NCI-H2196 (cell line): ENCODE measurements around the gene MTRF1L.
A peak's percentile ranks its signal among the peaks of the same experiment; 100 is the strongest.
"Not testable (repeated sequence)": the region's sequence is repeated elsewhere in the genome, so short reads cannot be mapped to it uniquely, and the experiment has no call there.

Experiments
- DNase-seq: peaks from one replicate; lab custom pipeline; 2025; ENCODE audit not compliant: unreplicated experiment; lab: John Stamatoyannopoulos, UW

The MTRF1L gene

GRCh38 chr6:153003366-153003690, 819 bp upstream of the MTRF1L start:
- peak; percentile 32 for DNase-seq

- no peak for DNase-seq
Observed at GRCh38 chr6:153001767-153002612, 519 bp downstream of the MTRF1L start.

GRCh38 chr6:153000790-153001189, 1.7 kb downstream of the MTRF1L start:
- DNase-seq = not testable (repeated sequence)

DNA sequence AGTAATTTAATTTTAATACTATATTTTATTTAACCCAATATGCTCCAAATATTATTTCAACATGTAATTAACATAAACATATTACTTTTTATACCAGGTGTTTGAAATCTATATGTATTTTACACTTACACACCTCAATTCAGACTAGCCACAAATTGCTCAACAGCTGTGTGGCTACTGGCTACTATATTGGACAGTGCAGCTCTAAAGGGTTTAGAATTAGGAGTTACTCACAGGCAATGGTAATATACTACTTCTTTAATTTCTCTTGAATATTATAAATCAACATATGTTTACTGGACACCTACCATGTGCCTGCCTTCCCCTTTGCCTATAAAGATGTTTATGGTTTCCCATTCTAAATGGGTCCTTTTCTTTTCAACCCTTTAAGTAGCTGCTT, 2.3 kb downstream of the MTRF1L start:
- no peak for DNase-seq

GRCh38 chr6:152999538-152999937, 3.0 kb downstream of the MTRF1L start:
- DNase-seq = not testable (repeated sequence)

DNA sequence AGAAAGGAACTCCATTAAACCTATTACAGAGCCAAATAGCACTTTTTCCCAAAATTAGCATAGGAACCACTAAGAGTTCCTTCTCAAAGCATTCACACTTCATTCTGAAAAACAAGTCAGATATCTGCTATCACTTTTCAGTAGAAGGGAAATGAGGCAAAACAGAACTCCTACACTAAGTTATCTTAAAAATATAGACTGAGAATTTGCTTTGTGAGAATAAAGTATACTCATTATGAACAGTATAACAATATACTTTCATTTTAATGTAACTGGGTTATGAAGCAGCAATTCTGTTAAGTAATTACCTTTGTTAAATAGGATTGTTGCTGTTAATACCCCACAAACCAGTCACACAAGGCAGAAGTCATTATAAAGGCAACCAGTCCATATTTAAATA, 8.7 kb downstream of the MTRF1L start:
- DNase-seq = no peak

GRCh38 chr6:152993431-152993830, 9.1 kb downstream of the MTRF1L start:
- no peak for DNase-seq

DNA sequence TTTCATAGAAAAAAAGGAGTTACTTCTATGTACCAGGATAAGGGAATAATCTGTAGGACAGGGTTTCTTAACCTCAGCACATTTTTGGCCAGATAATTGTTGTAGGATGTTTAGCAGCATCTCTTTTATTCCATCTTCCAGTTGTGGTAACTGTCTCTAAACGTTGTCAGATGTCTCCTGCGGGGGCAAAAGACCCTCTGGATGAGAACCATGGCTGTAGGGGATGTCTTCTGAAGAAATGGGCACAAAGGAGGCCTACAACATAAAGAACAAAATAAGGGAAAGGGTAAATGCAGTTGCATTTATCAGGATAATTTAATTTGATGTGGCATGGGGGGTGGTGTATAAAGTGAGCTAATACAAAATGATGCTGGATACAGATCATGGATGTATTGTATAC, 15.5 kb downstream of the MTRF1L start:
- no peak for DNase-seq

- not testable (repeated sequence) for DNase-seq
Observed at GRCh38 chr6:152985300-152985699, 17.2 kb downstream of the MTRF1L start.

DNA sequence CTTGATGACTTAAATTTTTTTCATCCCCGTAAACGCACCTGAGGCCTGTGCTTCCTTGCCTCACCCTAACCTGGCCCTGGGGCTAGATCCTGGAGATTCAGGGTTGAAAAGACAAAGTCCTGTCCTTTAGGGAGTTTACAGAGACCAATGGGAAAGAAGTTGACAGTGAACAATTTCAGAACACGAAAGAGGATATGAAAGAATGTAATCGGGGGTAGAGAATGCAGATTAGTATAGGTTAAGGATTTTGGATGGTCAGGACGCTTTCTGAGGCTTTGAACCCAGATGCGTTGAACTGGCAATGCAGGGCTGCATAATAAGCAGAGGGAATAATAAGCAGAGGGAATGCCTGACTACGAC, 18.0 kb downstream of the MTRF1L start:
- DNase-seq = no peak

DNA sequence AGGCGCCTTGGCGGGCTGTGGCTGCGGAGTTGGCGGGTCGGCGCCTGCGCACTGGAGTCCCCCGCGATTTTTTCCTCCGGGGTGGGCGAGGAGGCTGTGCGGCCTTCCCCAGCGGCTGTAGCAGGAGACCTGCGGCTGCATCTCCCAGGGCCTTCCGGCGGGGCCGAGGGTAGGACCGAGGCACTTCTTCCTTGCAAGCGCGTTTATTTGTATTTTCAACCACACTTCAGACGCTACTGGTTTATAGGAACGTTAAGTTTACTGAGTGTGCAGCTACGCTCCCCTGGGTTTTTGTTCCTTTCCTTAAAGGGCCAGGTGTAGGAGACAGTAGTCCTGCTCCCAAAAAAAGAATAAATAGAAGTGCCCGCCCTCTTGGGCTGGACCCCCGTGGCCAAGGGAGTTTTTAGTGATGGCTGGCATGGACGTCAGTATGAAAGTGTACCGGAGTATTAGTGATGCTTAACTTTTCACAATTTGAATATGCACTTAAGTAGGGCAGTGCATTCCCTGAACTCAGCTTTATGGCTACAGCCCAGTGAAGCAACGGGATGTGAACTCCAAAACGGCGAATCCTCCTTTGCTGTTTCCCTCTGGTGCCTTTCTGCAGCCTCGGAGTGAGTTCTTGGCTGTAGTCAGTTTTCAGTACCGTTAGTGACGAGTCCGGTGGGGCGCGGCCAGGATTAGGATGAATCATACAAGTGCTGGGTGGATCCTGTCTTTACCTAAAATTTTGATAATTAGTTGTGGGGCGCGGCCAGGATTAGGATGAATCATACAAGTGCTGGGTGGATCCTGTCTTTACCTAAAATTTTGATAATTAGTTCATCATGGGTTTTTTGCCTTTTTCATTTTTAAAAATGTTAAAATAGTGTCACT, 18.6 kb downstream of the MTRF1L start:
- peak; percentile 97 for DNase-seq

GRCh38 chr6:152982904-152983636, 19.4 kb downstream of the MTRF1L start, which contains the start of gene FBXO5:
FBXO5 (minus strand) TSS chr6:152983041; CDS start chr6:152982959, 82 bp downstream.
- DNase-seq = peak; percentile 97

GRCh38 chr6:152981989-152982903, 20.3 kb downstream of the MTRF1L start:
- DNase-seq = no peak

DNA sequence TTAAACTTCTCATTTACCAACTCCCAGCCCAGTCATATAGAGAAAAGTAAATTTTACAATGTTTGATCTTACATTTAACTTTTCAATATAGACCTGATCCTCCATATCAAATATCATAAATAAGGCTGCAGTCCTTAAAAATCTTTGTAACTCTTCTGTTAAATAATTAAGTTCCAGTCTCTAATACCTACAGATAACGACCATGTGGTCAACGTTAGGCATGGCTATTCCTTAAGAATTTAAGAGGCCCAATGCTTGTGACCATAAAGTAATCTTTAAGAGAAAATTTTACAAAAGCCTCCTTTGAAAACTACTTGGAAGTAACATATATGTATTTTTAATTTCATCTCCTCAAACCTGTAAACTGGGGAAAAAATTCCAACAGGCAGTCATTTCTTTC, 21.3 kb downstream of the MTRF1L start:
- DNase-seq = no peak

DNA sequence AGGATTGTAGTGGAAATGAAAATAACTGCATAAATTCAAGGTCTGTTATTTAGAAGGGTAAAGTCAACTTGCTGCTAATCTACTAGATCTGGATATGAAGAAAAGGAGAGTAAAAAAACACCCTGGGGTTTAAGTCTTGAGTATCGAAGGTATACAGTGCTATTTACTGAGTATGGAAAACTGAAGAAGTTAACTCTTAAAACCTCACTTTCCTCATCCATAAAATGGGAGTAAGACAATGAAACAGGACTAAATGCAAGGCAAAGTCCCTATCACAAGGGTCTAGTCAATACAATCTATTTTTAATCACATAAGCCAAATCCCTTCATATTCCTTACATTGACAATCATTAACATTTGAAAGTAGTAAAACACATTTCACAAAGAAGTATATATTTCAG, 21.9 kb downstream of the MTRF1L start:
- no peak for DNase-seq

DNA sequence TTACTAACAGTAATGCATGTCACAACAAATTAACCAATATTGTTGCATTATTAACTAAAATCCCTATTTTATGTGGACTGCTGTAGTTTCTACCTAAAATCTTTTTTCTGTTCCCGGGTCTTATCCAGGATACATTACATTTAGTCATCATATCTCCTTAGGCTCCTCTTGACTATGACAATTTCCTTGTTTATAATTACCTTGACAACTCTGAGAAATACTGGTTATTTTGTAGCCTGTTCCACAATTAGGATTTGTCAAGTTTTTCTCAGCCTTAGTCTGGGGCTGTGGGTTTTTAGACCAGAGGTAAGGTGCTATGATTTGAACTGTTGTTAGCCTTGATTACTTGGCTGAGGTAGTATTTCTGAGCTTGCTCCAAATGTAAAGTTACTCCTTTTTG, 23.4 kb downstream of the MTRF1L start:
- no peak for DNase-seq

DNA sequence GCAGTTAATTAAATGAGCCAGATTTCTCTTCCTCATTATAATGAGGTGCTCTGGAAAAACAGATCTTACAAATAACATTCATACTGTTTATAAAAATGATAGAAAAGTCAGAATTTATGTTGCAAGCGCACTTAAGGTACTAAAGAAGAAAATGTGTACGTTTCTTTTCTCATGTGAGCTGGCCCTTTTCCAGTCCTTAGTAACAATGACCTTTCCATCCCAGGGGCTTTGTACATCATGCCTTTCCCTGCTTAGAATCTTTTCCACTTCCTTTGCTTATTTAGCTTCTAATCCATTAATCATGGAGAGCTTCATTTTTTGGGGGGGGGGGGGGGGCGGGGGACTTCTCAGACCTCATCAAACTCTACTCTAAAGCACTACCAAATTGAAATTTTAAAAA, 24.5 kb downstream of the MTRF1L start:
- DNase-seq = no peak

DNA sequence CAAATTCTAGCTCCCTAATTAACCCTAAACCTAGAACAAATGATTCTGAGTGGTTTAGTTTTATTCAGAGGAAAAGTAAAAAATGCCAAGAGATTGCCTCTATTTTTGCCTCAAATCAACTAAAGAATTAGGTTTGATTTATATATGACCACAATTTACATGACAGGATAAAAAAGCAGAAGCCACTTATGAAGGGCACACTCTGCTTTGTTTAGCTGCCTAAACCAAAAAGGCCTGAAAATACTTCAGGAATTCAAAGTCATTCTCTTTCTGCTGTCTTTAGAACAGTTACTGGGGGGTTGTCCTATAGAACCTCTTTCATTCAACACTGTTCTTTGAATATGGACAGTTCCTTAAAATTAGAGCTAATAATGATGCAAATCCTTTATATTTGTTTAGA, 25.0 kb downstream of the MTRF1L start:
- DNase-seq = no peak

GRCh38 chr6:152976749-152977148, 25.8 kb downstream of the MTRF1L start:
- DNase-seq = no peak

GRCh38 chr6:152975204-152975915, 27.1 kb downstream of the MTRF1L start:
- no peak for DNase-seq
